SW480 (cell line): ENCODE data around the gene PLCB3.

Source experiments
- DNase-seq: peaks from one replicate; pipeline ENCODE4 v3.0.0-alpha.2; 2016; ENCODE audit warnings: low spot score

PLCB3 gene

GRCh38 chr11:64266339-64266738 is 15.0 kb downstream of the PLCB3 start:
- DNase-seq: no peak

GRCh38 chr11:64267207-64267945 is 16.0 kb downstream of the PLCB3 start:
- DNase-seq: no peak

- peak; percentile 50 for DNase-seq
These were observed 16.9 kb downstream of the PLCB3 start for GRCh38 chr11:64268025-64268892.

GRCh38 chr11:64268893-64269539 is 17.7 kb downstream of the PLCB3 start:
- DNase-seq: peak; percentile 78

GRCh38 chr11:64269540-64270220 is 18.4 kb downstream of the PLCB3 start:
- peak; percentile 100 for DNase-seq

- DNase-seq: no peak
These were observed 23.9 kb downstream of the PLCB3 start for GRCh38 chr11:64275031-64275800.

- DNase-seq: no peak
These were observed 24.5 kb downstream of the PLCB3 start for GRCh38 chr11:64275841-64276240.

GRCh38 chr11:64276653-64277431 is 25.5 kb downstream of the PLCB3 start:
- peak; percentile 93 for DNase-seq

GRCh38 chr11:64278576-64279190 is 27.4 kb downstream of the PLCB3 start:
- no peak for DNase-seq

- DNase-seq: no peak
These were observed 30.8 kb downstream of the PLCB3 start for GRCh38 chr11:64281957-64282770.

- no peak for DNase-seq
These were observed 31.8 kb downstream of the PLCB3 start for GRCh38 chr11:64283092-64283491.

GRCh38 chr11:64284048-64284961 is 33.0 kb downstream of the PLCB3 start, which contains the start of gene BAD:
TSS of gene BAD (minus strand) at chr11:64284665. CDS start at chr11:64284368, 297 bp downstream.
- peak; percentile 89 for DNase-seq

GRCh38 chr11:64284962-64285884 is 33.9 kb downstream of the PLCB3 start, which contains the start of gene GPR137:
TSS of gene GPR137 (plus strand) at chr11:64285848. CDS start at chr11:64286525, 677 bp downstream.
- DNase-seq: peak; percentile 63

GRCh38 chr11:64285885-64286800 is 34.8 kb downstream of the PLCB3 start:
- DNase-seq: peak; percentile 77

GRCh38 chr11:64286801-64287159 is 35.5 kb downstream of the PLCB3 start:
- DNase-seq: no peak
